Measurements from ENCODE around the gene CEBPA. TPM values are rescaled to one million over a fixed set of nuclear protein-coding genes. Genes with fewer than 3 reads are reported as not detected.

CEBPA gene
- total and polyA plus RNA-seq, 2 experiments from 2014 or later, result 0.50 to 2.6 TPM

- Histone ChIP-seq H3F3A (replicated peaks; ENCODE audit: low read depth) (no peaks in the 10 kb centered on the region), H3K4me3 (no peak overlapping the region), H3K27me3 (ENCODE audit: insufficient read depth) (no peaks in the 10 kb centered on the region), H4K20me1 (replicated peaks; ENCODE audit: insufficient read depth) (no peaks in the 10 kb centered on the region), H3K4me1 (ENCODE audit: insufficient read depth) (no peaks in the 10 kb centered on the region), H3K27ac (ENCODE audit: low read depth) (no peak overlapping the region), H3K9me2 (ENCODE audit: insufficient read depth) (no peaks in the 10 kb centered on the region), H3K4me2 (no peak overlapping the region), H3K79me2 (replicated peaks; ENCODE audit: insufficient read depth) (no peaks in the 10 kb centered on the region), H2AFZ (no peak overlapping the region), H3K36me3 (ENCODE audit: insufficient read depth) (no peaks in the 10 kb centered on the region)
- ATAC-seq (no peak), DNase-seq (ENCODE audit: low spot score) (no peak)
- Mint-ChIP-seq H3K9me3 (peaks cover 3% of the 10 kb centered on the region; the same call in 1 of the 3 replicates), H3K27ac (no peak overlapping the region), H3K27me3 (ENCODE audit: insufficient read depth, low read depth, poor library complexity) (peaks cover 6% of the 10 kb centered on the region), H3K4me3 (no peak overlapping the region), H3K4me1 (peaks cover 5% of the 10 kb centered on the region), H3K36me3 (ENCODE audit: low read depth) (no peaks in the 10 kb centered on the region)
- TF ChIP-seq, protein P1, sequence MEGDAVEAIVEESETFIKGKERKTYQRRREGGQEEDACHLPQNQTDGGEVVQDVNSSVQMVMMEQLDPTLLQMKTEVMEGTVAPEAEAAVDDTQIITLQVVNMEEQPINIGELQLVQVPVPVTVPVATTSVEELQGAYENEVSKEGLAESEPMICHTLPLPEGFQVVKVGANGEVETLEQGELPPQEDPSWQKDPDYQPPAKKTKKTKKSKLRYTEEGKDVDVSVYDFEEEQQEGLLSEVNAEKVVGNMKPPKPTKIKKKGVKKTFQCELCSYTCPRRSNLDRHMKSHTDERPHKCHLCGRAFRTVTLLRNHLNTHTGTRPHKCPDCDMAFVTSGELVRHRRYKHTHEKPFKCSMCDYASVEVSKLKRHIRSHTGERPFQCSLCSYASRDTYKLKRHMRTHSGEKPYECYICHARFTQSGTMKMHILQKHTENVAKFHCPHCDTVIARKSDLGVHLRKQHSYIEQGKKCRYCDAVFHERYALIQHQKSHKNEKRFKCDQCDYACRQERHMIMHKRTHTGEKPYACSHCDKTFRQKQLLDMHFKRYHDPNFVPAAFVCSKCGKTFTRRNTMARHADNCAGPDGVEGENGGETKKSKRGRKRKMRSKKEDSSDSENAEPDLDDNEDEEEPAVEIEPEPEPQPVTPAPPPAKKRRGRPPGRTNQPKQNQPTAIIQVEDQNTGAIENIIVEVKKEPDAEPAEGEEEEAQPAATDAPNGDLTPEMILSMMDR (conservative IDR thresholded peaks at IDR 0.05; ENCODE audit: low read depth in 2 of 2), result no peak
- TF ChIP-seq STAT1 (IDR thresholded peaks at IDR 0.05; ENCODE audit: unreplicated experiment) (no peak), CREB1 (CRISPR knock-in tag; IDR thresholded peaks at IDR 0.05; ENCODE audit: low read depth) (no peak)
Measured at GRCh38 chr19:33329736-33330135, 27.4 kb upstream of the CEBPA start.

DNA sequence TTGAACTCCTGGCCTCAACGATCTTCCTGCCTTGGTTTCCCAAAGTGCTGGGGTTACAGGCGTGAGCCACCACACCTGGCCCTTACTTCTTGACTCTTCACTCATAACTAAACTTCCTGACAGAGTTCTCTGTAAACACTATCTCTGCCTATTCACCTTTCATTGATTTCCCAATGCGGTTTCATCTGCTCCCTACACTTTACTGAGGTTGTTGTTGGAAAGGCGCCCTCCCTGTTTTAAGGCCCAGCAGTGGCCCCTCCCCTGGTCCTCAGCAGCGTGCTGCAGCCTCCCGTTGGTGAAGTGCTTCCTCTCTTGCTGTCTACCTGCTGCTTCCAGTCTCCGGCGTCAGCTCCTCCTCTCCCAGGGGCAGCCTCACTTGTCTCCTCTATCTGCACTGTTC lies 26.7 kb upstream of the CEBPA start:
- Mint-ChIP-seq H3K4me1 (peaks cover 5% of the 10 kb centered on the region), H3K9me3 (peaks cover 3% of the 10 kb centered on the region; the same call in 1 of the 3 replicates), H3K4me3 (no peak overlapping the region), H3K27me3 (ENCODE audit: insufficient read depth, low read depth, poor library complexity) (peaks cover 6% of the 10 kb centered on the region), H3K36me3 (ENCODE audit: low read depth) (no peaks in the 10 kb centered on the region), H3K27ac (no peak overlapping the region)
- no peak; the same call in 2 of the 3 replicates for ATAC-seq
- Histone ChIP-seq H3K4me1 (ENCODE audit: insufficient read depth) (no peaks in the 10 kb centered on the region), H2AFZ (no peak overlapping the region), H3K4me3 (no peak overlapping the region), H3K9me2 (ENCODE audit: insufficient read depth) (no peaks in the 10 kb centered on the region), H4K20me1 (replicated peaks; ENCODE audit: insufficient read depth) (no peaks in the 10 kb centered on the region), H3K4me2 (no peak overlapping the region), H3K27ac (ENCODE audit: low read depth) (no peak overlapping the region), H3F3A (replicated peaks; ENCODE audit: low read depth) (no peaks in the 10 kb centered on the region), H3K36me3 (ENCODE audit: insufficient read depth) (no peaks in the 10 kb centered on the region), H3K79me2 (replicated peaks; ENCODE audit: insufficient read depth) (no peaks in the 10 kb centered on the region), H3K27me3 (ENCODE audit: insufficient read depth) (no peaks in the 10 kb centered on the region)
- no peak for DNase-seq (ENCODE audit: low spot score)
- no peak for TF ChIP-seq NANOG (IDR thresholded peaks at IDR 0.05; ENCODE audit: borderline replicate concordance)
- TF ChIP-seq EZH2 (IDR thresholded peaks at IDR 0.05; ENCODE audit: low read depth, unreplicated experiment), result no peak
- TF ChIP-seq POLR2AphosphoS5 (IDR thresholded peaks at IDR 0.05; ENCODE audit: low read depth), result no peak
- no peak for TF ChIP-seq CREB1 (CRISPR knock-in tag; IDR thresholded peaks at IDR 0.05; ENCODE audit: low read depth)
- TF ChIP-seq, protein P1 (conservative IDR thresholded peaks at IDR 0.05; ENCODE audit: low read depth in 2 of 2), result no peak
- TF ChIP-seq ZNF462 (CRISPR knock-in tag; IDR thresholded peaks at IDR 0.05), result no peak
- TF ChIP-seq EZH2phosphoT487 (IDR thresholded peaks at IDR 0.05; ENCODE audit: unreplicated experiment), result no peak
- TF ChIP-seq ZNF114 (CRISPR knock-in tag; IDR thresholded peaks at IDR 0.05), result no peak
- TF ChIP-seq JUNB (IDR thresholded peaks at IDR 0.05; ENCODE audit: unreplicated experiment), result no peak
- no peak for TF ChIP-seq ZNF331 (CRISPR knock-in tag; IDR thresholded peaks at IDR 0.05; ENCODE audit: low read depth)
- no peak for TF ChIP-seq STAT1 (IDR thresholded peaks at IDR 0.05; ENCODE audit: unreplicated experiment)

Data from GM23338 (cell line).